Mammary epithelial cell (primary cell): ENCODE measurements around the gene STX18.

Experiments used
- EZH2 ChIP-seq: IDR thresholded peaks from 2 replicates; pipeline ENCODE4 v1.6.1; 2012; ENCODE audit warnings: low read length, inconsistent platforms, borderline replicate concordance
- TF ChIP-seq, protein P1 (sequence below), 2 donors: IDR thresholded peaks in 1 of 2; conservative IDR thresholded peaks in 1 of 2; 2 replicates each; pipeline ENCODE4 v1.5.1; 2011 to 2012; ENCODE audit warnings: inconsistent platforms in 2 of 2, low read length in 2 of 2, mild to moderate bottlenecking in 2 of 2, control low read depth in 1 of 2, low read depth in 1 of 2; ENCODE audit not compliant: insufficient read depth in 1 of 2; ENCODE audit errors: extremely low read depth in 1 of 2

DNA sequence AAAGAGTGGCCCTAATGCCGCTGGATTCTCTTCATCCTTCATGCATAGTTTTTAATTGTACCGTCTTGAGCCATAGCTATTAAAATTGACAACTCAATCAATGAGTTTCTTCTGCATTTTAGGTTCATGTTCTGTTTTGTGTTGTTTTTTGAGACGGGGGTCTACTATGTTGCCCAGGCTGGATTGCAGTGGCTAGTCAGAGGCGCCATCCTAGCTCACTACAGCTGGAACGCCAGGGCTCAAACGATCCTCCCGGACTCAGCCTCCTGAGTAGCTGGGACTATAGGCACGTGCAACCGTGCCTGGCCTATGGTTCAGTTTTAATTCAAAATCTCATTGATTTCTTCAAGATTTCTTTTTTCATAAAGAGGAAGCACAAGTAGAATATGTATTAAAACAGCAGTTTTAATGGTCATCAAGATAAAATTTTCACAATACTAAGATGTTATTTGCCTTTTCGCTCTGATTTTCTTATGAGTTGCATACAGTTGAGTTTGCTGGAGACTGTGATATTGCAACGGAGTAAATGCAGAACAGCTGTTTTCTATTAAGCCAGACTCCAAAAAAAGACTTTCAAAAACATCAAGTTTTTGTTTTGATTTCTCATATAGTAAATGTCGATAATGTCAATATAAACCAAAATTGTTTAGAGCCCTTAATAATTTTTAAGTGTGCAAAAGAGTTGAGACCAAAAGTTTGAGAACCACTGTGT is 1.1 kb upstream of the STX18 start:
- TF ChIP-seq, protein P1, sequence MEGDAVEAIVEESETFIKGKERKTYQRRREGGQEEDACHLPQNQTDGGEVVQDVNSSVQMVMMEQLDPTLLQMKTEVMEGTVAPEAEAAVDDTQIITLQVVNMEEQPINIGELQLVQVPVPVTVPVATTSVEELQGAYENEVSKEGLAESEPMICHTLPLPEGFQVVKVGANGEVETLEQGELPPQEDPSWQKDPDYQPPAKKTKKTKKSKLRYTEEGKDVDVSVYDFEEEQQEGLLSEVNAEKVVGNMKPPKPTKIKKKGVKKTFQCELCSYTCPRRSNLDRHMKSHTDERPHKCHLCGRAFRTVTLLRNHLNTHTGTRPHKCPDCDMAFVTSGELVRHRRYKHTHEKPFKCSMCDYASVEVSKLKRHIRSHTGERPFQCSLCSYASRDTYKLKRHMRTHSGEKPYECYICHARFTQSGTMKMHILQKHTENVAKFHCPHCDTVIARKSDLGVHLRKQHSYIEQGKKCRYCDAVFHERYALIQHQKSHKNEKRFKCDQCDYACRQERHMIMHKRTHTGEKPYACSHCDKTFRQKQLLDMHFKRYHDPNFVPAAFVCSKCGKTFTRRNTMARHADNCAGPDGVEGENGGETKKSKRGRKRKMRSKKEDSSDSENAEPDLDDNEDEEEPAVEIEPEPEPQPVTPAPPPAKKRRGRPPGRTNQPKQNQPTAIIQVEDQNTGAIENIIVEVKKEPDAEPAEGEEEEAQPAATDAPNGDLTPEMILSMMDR (conservative IDR thresholded peaks at IDR 0.05 in 1 of 2, IDR thresholded peaks at IDR 0.05 in 1 of 2; ENCODE audit: extremely low read depth in 1 of 2, insufficient read depth in 1 of 2, low read depth in 1 of 2, low read length in 2 of 2) = no peak
- TF ChIP-seq EZH2 = no peak
